WI38 (cell line): ENCODE results near the gene MMP1.
A peak's percentile ranks its signal among the peaks of the same experiment; 100 is the strongest.

ENCODE experiments used
- H3K4me3 ChIP-seq: 2 replicates; pipeline ENCODE4 v1.5.1; 2011; ENCODE audit warnings: low read depth, mild to moderate bottlenecking, control low read depth, low read length
- TF ChIP-seq, protein P1 (sequence below): IDR thresholded peaks from 2 replicates; pipeline ENCODE4 v1.5.1; 2012; ENCODE audit warnings: low read depth, mild to moderate bottlenecking, control low read depth, low read length

The MMP1 gene

DNA sequence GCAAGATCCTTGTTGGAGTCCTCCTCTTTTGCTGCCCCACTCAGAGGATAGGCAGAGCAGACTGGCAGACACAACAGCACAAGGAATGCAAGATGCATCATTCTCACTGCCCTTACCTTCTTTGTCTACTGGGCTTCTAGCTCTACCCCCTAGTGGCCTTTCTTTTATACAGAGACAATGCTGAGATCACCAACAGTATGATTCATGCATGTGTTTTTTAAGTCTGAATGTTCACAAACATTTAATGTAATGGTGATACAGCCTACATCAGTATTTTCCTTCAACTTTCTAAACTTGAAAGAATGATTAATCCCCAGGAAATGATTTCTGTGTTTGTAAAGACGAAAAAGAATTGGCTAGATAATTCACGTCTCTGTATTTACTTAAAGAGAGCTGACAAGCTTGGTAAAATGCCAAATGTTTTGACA lies 17.5 kb downstream of the MMP1 start, which contains the start of gene MMP10:
MMP10 (minus strand) TSS at position 138 of the 428 bp plus-strand sequence; CDS start at position 101, 37 bp downstream.
- H3K4me3 ChIP-seq = no peak within 1 kb of the TSS
- TF ChIP-seq, protein P1, sequence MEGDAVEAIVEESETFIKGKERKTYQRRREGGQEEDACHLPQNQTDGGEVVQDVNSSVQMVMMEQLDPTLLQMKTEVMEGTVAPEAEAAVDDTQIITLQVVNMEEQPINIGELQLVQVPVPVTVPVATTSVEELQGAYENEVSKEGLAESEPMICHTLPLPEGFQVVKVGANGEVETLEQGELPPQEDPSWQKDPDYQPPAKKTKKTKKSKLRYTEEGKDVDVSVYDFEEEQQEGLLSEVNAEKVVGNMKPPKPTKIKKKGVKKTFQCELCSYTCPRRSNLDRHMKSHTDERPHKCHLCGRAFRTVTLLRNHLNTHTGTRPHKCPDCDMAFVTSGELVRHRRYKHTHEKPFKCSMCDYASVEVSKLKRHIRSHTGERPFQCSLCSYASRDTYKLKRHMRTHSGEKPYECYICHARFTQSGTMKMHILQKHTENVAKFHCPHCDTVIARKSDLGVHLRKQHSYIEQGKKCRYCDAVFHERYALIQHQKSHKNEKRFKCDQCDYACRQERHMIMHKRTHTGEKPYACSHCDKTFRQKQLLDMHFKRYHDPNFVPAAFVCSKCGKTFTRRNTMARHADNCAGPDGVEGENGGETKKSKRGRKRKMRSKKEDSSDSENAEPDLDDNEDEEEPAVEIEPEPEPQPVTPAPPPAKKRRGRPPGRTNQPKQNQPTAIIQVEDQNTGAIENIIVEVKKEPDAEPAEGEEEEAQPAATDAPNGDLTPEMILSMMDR = peak; percentile 43; the same call in 1 of the 2 replicates

GRCh38 chr11:102776454-102776853 lies 21.5 kb downstream of the MMP1 start:
- no peak overlapping the region for H3K4me3 ChIP-seq
- TF ChIP-seq, protein P1 = no peak

- H3K4me3 ChIP-seq = no peak overlapping the region
- TF ChIP-seq, protein P1 = no peak
Observed at GRCh38 chr11:102773386-102773785, 24.6 kb downstream of the MMP1 start.

DNA sequence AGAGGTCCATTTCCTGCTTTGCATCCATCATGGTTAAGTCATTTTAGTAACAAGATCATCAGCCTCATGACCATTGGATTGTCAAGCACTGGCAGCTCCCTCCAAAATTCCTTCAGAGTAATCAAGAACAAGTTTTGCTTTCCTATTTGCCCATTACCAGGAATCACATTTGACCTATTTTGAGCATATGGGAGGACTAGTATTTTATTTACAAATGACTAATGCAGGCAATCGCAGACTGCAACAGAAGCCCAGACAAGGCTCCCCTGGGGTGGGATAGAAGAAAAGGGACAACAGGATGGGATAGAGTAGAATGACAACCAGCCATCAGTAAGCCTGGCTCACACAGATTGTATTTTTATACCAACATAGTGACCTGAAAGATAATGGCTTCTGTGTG lies 26.6 kb downstream of the MMP1 start:
- TF ChIP-seq, protein P1 = no peak
- no peak overlapping the region for H3K4me3 ChIP-seq

DNA sequence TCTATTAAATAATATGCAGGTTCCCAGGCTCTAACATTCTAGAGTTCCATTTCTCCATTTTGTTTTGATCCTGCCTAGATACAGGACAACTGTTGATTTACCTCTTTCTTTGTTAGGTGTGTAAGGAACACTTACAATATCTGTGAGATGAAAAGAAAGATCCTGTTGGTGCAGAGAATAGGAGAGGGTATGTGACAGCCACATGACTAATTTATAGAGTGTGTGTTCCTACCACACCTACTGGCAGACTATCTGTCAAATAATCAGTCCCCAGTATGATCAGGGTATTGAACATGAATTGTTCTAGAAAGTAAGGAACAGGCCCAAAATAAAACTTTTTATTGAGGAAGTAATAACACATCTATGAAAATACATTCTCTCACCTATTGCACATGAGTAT lies 27.8 kb downstream of the MMP1 start:
- TF ChIP-seq, protein P1 = no peak
- no peak overlapping the region for H3K4me3 ChIP-seq

- TF ChIP-seq, protein P1 = no peak
- H3K4me3 ChIP-seq = no peak overlapping the region
Observed at GRCh38 chr11:102767800-102768199, 30.2 kb downstream of the MMP1 start.

GRCh38 chr11:102763440-102763839 lies 34.5 kb downstream of the MMP1 start:
- no peak overlapping the region for H3K4me3 ChIP-seq
- TF ChIP-seq, protein P1 = no peak
